ENCODE measurements around the gene TRPC4.

TRPC4 gene

GRCh38 chr13:37889102-37889501 lies 19.5 kb upstream of the TRPC4 start:
- H3K4me2 ChIP-seq: no peak overlapping the region
- TF ChIP-seq Cebpa-rat (IDR thresholded peaks at IDR 0.05): no peak
- no peaks in the 10 kb centered on the region for H3K27me3 ChIP-seq
- no peaks in the 10 kb centered on the region for H4K20me1 ChIP-seq
- no peaks in the 10 kb centered on the region for H3K4me1 ChIP-seq
- no peak overlapping the region for H3K27ac ChIP-seq
- H3K36me3 ChIP-seq: no peaks in the 10 kb centered on the region
- H3K9ac ChIP-seq: no peak overlapping the region
- no peak overlapping the region for H3K4me3 ChIP-seq
- H3K9me3 ChIP-seq: no peaks in the 10 kb centered on the region; the same call in 1 of the 2 replicates

- Histone ChIP-seq H3K4me2 (no peak overlapping the region), H4K20me1 (no peaks in the 10 kb centered on the region), H3K27ac (no peak overlapping the region), H3K9me3 (no peaks in the 10 kb centered on the region; the same call in 1 of the 2 replicates), H3K27me3 (no peaks in the 10 kb centered on the region), H3K4me3 (no peak overlapping the region), H3K36me3 (no peaks in the 10 kb centered on the region), H3K9ac (no peak overlapping the region), H3K4me1 (no peaks in the 10 kb centered on the region)
- no peak for TF ChIP-seq Cebpa-rat (IDR thresholded peaks at IDR 0.05)
Measured at GRCh38 chr13:37886879-37887278, 17.3 kb upstream of the TRPC4 start.

- no peak overlapping the region for H3K9ac ChIP-seq
- H3K27me3 ChIP-seq: no peaks in the 10 kb centered on the region
- no peak overlapping the region for H3K4me3 ChIP-seq
- H3K36me3 ChIP-seq: no peaks in the 10 kb centered on the region
- TF ChIP-seq Cebpa-rat (IDR thresholded peaks at IDR 0.05): no peak
- H3K4me2 ChIP-seq: no peak overlapping the region
- H3K9me3 ChIP-seq: no peaks in the 10 kb centered on the region; the same call in 1 of the 2 replicates
- H3K27ac ChIP-seq: no peak overlapping the region
- no peaks in the 10 kb centered on the region for H3K4me1 ChIP-seq
- H4K20me1 ChIP-seq: no peaks in the 10 kb centered on the region
Measured at GRCh38 chr13:37884674-37885073, 15.1 kb upstream of the TRPC4 start.

GRCh38 chr13:37884026-37884425 lies 14.5 kb upstream of the TRPC4 start:
- Histone ChIP-seq H3K9me3 (no peaks in the 10 kb centered on the region; the same call in 1 of the 2 replicates), H4K20me1 (no peaks in the 10 kb centered on the region), H3K27me3 (no peaks in the 10 kb centered on the region), H3K4me3 (no peak overlapping the region), H3K4me2 (no peak overlapping the region), H3K27ac (no peak overlapping the region), H3K9ac (no peak overlapping the region), H3K36me3 (no peaks in the 10 kb centered on the region), H3K4me1 (no peaks in the 10 kb centered on the region)
- no peak for TF ChIP-seq Cebpa-rat (IDR thresholded peaks at IDR 0.05)

GRCh38 chr13:37878921-37879320 lies 9.3 kb upstream of the TRPC4 start:
- Histone ChIP-seq H3K36me3 (no peaks in the 10 kb centered on the region), H3K9ac (no peak overlapping the region), H4K20me1 (no peaks in the 10 kb centered on the region), H3K4me1 (no peaks in the 10 kb centered on the region), H3K9me3 (no peaks in the 10 kb centered on the region), H3K27ac (no peak overlapping the region), H3K27me3 (no peaks in the 10 kb centered on the region), H3K4me2 (no peak overlapping the region), H3K4me3 (no peak overlapping the region)
- no peak for TF ChIP-seq Cebpa-rat (IDR thresholded peaks at IDR 0.05)

GRCh38 chr13:37878496-37878895 lies 8.9 kb upstream of the TRPC4 start:
- Histone ChIP-seq H3K4me1 (no peaks in the 10 kb centered on the region), H3K27me3 (no peaks in the 10 kb centered on the region), H3K36me3 (no peaks in the 10 kb centered on the region), H3K9me3 (no peaks in the 10 kb centered on the region), H3K9ac (no peak overlapping the region), H4K20me1 (no peaks in the 10 kb centered on the region), H3K27ac (no peak overlapping the region), H3K4me2 (no peak overlapping the region), H3K4me3 (no peak overlapping the region)
- TF ChIP-seq Cebpa-rat (IDR thresholded peaks at IDR 0.05): no peak

GRCh38 chr13:37870895-37871550 lies 1.5 kb upstream of the TRPC4 start:
- Histone ChIP-seq H3K4me3 (no peak overlapping the region), H3K9me3 (peaks cover 23% of the 10 kb centered on the region), H3K4me1 (no peaks in the 10 kb centered on the region), H3K36me3 (0 out of 2 replicates have a peak, but pooled peaks cover 10% of the 10 kb centered on the region), H3K27ac (no peak overlapping the region), H3K4me2 (no peak overlapping the region), H4K20me1 (no peaks in the 10 kb centered on the region), H3K27me3 (no peaks in the 10 kb centered on the region), H3K9ac (no peak overlapping the region)
- TF ChIP-seq Cebpa-rat (IDR thresholded peaks at IDR 0.05): no peak

- no peaks in the 10 kb centered on the region for H3K27me3 ChIP-seq
- no peak overlapping the region for H3K27ac ChIP-seq
- TF ChIP-seq Cebpa-rat (IDR thresholded peaks at IDR 0.05): no peak
- no peak overlapping the region for H3K4me2 ChIP-seq
- H4K20me1 ChIP-seq: no peaks in the 10 kb centered on the region
- H3K9ac ChIP-seq: no peak overlapping the region
- H3K36me3 ChIP-seq: 0 out of 2 replicates have a peak, but pooled peaks cover 10% of the 10 kb centered on the region
- H3K4me1 ChIP-seq: no peaks in the 10 kb centered on the region
- no peak overlapping the region for H3K4me3 ChIP-seq
- H3K9me3 ChIP-seq: peaks cover 23% of the 10 kb centered on the region
Measured at GRCh38 chr13:37870489-37870845, 895 bp upstream of the TRPC4 start.

GRCh38 chr13:37869506-37869755 lies 141 bp downstream of the TRPC4 start:
- Histone ChIP-seq H3K27me3 (no peaks in the 10 kb centered on the region), H3K4me3 (no peak overlapping the region), H4K20me1 (no peaks in the 10 kb centered on the region), H3K9me3 (peaks cover 23% of the 10 kb centered on the region), H3K9ac (no peak overlapping the region), H3K36me3 (0 out of 2 replicates have a peak, but pooled peaks cover 10% of the 10 kb centered on the region), H3K4me2 (no peak overlapping the region), H3K4me1 (no peaks in the 10 kb centered on the region), H3K27ac (no peak overlapping the region)
- no peak for TF ChIP-seq Cebpa-rat (IDR thresholded peaks at IDR 0.05)

GRCh38 chr13:37868691-37869505 lies 674 bp downstream of the TRPC4 start:
- H3K36me3 ChIP-seq: 0 out of 2 replicates have a peak, but pooled peaks cover 10% of the 10 kb centered on the region
- H3K4me2 ChIP-seq: no peak overlapping the region
- no peak overlapping the region for H3K4me3 ChIP-seq
- TF ChIP-seq Cebpa-rat (IDR thresholded peaks at IDR 0.05): no peak
- peaks cover 23% of the 10 kb centered on the region for H3K9me3 ChIP-seq
- H3K9ac ChIP-seq: no peak overlapping the region
- H4K20me1 ChIP-seq: no peaks in the 10 kb centered on the region
- H3K27ac ChIP-seq: no peak overlapping the region
- no peaks in the 10 kb centered on the region for H3K4me1 ChIP-seq
- H3K27me3 ChIP-seq: no peaks in the 10 kb centered on the region

All from BLaER1 (cell line).